K562 (cell line): ENCODE data around the gene DDX39A. TPM values are rescaled to one million over a fixed set of nuclear protein-coding genes. Genes with fewer than 3 reads are reported as not detected.

ENCODE experiments used
- BCOR ChIP-seq: fragments of 450-650 bp; IDR thresholded peaks from 2 replicates; pipeline ENCODE4 v1.6.1; 2016
- MNT ChIP-seq, 2 experiments: fragments of 450-650 bp; conservative IDR thresholded peaks; 2 replicates each; pipeline ENCODE4 v1.6.1; 2017; ENCODE audit warnings: mild to moderate bottlenecking in 2 of 2, moderate library complexity in 2 of 2
- TCF7L2 ChIP-seq: fragments of 150-350 bp; IDR thresholded peaks from 2 replicates; pipeline ENCODE4 v1.6.1; 2016; ENCODE audit warnings: low read depth, mild to moderate bottlenecking, low read length, moderate library complexity
- polyA plus RNA-seq, 8 experiments: library from polyadenylated mRNA; depleted of rRNA in 4 of 8; stranded (reverse) in 5 of 8; unstranded in 3 of 8; fragments of >200 nt; fragmentation: Nextera tagmentation in 2 of 8; fragmentation: Illumina TruSeq in 1 of 8; extraction: Ambion mirVana in 2 of 8; extraction: Trizol in 1 of 8; gene quantifications; 2 replicates each; pipeline versions ENCODE4 v1.2.1 to v1.2.3, GENCODE V29; 2011 to 2014; ENCODE audit warnings: inconsistent platforms in 1 of 8, missing spikeins in 1 of 8
- total RNA-seq, 7 experiments: library from RNA; depleted of rRNA in 6 of 7; stranded (reverse); fragments of >200 nt in 6 of 7; fragmentation: Illumina TruSeq in 2 of 7; extraction: Trizol in 2 of 7; gene quantifications; 2 replicates each; pipeline versions ENCODE4 v1.2.1 to v1.2.3, GENCODE V29; 2011 to 2021; ENCODE audit warnings: low replicate concordance in 1 of 7
- TF ChIP-seq, protein P1 (sequence below), 2 experiments: fragments of 450-650 bp; IDR thresholded peaks; 2 replicates each; pipeline ENCODE4 v1.6.1; 2016; ENCODE audit warnings: mild to moderate bottlenecking in 2 of 2, borderline replicate concordance in 1 of 2, low read depth in 1 of 2, moderate library complexity in 1 of 2
- TF ChIP-seq, protein P2 (sequence below): IDR thresholded peaks from 2 replicates; pipeline ENCODE4 v1.6.1; 2011; ENCODE audit warnings: borderline replicate concordance, low read depth, mild to moderate bottlenecking, moderate library complexity, low read length; ENCODE audit not compliant: insufficient read depth, poor library complexity, severe bottlenecking
- TF ChIP-seq, protein P3 (sequence below), 2 experiments: fragments of 200-800 bp in 1 of 2; sonication (Bioruptor generic) in 1 of 2; sonication (generic) in 1 of 2; formaldehyde crosslinking in 1 of 2; IDR thresholded peaks in 1 of 2; conservative IDR thresholded peaks in 1 of 2; 2 replicates each; pipeline versions ENCODE4 v1.5.0 to v1.6.1; 2016 to 2020; ENCODE audit warnings: missing compliant biosample characterization in 1 of 2, missing genetic modification characterization in 1 of 2, missing genetic modification reagents in 1 of 2
- TF ChIP-seq, protein P4 (sequence below), 2 experiments: IDR thresholded peaks; 2 replicates each; pipeline ENCODE4 v1.6.1; 2011; ENCODE audit warnings: borderline replicate concordance in 1 of 2, control low read depth in 1 of 2, low read depth in 1 of 2, low read length in 1 of 2, mild to moderate bottlenecking in 1 of 2, mixed read lengths in 1 of 2, moderate library complexity in 1 of 2; ENCODE audit not compliant: insufficient read depth in 1 of 2, insufficient read length in 1 of 2, poor library complexity in 1 of 2, severe bottlenecking in 1 of 2; ENCODE audit errors: extremely low read depth in 1 of 2

The DDX39A gene
- total and polyA plus RNA-seq, 9 of the 15 experiments (the other 6 are each of a cell fraction or from before 2014, with no cell fraction given): 90.3 to 250 (median 188) TPM

DNA sequence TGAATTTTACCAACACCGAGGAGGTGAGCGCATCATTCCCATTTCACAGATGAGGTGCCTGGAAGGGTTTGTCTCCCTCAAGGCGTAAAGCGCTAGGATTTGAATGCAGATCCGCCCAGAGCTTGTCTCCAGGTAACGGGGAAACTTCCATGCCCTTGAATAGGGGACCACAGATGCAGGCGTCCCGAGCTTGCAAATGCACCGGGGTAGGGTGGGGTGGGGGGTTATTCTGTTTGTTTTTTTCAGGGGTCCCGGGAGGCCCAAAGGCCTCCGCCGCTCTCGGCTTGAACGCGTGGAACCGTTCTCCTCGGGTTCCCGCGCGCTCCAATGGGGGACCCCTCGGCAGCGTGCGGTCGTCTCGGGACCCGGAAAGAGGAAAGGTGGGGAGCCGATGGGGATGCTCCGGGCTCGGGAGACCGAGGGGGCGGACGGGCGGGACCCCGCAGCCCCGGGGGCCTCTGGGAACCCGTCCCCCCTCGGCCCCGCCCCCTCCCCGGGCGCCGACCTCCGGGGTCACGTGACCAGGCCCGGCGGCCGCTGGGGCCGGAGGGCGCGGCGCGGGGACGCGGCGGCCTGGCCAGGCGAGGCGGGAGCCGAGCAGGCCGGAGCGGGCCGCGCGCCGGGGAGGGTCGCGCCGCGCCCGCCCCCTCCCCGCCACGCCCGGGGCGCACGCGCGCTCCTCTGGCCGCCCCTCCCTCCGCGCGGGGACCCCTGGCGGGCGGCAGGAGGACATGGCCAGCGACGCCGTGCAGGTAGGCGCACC is 13.8 kb upstream of the DDX39A start, which contains the start of gene PKN1 (continued):
- TF ChIP-seq, protein P1, sequence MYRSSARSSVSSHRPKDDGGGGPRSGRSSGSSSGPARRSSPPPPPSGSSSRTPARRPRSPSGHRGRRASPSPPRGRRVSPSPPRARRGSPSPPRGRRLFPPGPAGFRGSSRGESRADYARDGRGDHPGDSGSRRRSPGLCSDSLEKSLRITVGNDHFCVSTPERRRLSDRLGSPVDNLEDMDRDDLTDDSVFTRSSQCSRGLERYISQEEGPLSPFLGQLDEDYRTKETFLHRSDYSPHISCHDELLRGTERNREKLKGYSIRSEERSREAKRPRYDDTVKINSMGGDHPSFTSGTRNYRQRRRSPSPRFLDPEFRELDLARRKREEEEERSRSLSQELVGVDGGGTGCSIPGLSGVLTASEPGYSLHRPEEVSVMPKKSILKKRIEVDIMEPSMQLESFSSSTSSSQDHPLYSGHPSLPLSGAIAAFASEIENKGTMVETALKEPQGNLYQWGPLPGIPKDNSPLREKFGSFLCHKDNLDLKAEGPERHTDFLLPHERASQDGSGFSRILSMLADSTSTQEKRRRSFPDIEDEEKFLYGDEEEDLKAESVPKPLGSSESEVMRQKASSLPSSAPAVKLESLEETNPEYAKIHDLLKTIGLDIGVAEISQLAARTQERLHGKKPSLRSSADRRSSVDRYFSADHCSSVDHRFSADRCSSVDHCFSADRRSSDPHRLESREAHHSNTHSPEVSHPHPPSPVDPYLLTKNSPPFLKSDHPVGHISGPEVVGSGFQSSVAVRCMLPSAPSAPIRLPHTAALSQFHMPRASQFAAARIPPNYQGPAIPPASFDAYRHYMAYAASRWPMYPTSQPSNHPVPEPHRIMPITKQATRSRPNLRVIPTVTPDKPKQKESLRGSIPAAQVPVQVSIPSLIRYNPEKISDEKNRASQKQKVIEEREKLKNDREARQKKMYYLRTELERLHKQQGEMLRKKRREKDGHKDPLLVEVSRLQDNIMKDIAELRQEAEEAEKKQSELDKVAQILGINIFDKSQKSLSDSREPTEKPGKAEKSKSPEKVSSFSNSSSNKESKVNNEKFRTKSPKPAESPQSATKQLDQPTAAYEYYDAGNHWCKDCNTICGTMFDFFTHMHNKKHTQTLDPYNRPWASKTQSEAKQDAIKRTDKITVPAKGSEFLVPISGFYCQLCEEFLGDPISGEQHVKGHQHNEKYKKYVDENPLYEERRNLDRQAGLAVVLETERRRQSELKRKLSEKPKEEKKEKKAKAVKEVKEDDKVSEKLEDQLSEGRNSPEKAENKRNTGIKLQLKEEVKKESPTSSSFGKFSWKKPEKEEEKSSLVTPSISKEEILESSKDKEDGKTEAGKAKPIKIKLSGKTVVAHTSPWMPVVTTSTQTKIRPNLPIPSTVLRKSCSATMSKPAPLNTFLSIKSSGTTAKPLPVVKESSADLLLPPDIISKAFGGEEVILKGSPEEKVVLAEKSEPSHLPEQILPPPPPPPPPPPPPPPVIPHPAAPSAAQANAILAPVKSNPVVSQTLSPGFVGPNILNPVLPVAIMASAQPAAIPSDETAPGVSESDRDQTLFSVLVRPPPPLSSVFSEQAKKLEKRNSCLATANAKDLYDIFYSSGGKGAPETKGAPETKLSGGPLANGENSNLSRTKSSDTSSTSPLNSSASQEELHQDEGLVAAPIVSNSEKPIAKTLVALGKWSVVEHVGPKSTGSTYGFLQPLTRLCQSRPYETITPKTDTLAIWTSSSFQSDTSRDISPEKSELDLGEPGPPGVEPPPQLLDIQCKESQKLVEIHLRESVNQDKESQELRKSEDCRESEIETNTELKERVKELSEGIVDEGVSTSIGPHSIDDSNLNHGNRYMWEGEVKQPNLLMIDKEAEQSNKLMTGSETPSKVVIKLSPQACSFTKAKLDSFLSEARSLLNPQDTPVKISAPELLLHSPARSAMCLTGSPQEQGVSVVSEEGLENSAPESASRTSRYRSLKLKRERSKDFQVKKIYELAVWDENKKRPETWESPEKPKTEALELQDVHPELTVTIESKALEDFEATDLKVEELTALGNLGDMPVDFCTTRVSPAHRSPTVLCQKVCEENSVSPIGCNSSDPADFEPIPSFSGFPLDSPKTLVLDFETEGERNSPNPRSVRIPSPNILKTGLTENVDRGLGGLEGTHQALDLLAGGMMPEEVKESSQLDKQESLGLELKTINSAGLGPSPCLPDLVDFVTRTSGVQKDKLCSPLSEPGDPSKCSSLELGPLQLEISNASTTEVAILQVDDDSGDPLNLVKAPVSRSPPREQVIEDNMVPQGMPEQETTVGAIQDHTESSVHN (IDR thresholded peaks at IDR 0.05; ENCODE audit: borderline replicate concordance in 1 of 2, low read depth in 1 of 2): no peak
- TF ChIP-seq, protein P2, sequence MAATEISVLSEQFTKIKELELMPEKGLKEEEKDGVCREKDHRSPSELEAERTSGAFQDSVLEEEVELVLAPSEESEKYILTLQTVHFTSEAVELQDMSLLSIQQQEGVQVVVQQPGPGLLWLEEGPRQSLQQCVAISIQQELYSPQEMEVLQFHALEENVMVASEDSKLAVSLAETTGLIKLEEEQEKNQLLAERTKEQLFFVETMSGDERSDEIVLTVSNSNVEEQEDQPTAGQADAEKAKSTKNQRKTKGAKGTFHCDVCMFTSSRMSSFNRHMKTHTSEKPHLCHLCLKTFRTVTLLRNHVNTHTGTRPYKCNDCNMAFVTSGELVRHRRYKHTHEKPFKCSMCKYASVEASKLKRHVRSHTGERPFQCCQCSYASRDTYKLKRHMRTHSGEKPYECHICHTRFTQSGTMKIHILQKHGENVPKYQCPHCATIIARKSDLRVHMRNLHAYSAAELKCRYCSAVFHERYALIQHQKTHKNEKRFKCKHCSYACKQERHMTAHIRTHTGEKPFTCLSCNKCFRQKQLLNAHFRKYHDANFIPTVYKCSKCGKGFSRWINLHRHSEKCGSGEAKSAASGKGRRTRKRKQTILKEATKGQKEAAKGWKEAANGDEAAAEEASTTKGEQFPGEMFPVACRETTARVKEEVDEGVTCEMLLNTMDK: peak; percentile 64
- TF ChIP-seq MNT (conservative IDR thresholded peaks at IDR 0.05): peak in 1 of 2 experiments; percentile 23; a peak in 1 of 4 replicates
- TF ChIP-seq BCOR: peak; percentile 89
- TF ChIP-seq TCF7L2: no peak
- TF ChIP-seq, protein P3, sequence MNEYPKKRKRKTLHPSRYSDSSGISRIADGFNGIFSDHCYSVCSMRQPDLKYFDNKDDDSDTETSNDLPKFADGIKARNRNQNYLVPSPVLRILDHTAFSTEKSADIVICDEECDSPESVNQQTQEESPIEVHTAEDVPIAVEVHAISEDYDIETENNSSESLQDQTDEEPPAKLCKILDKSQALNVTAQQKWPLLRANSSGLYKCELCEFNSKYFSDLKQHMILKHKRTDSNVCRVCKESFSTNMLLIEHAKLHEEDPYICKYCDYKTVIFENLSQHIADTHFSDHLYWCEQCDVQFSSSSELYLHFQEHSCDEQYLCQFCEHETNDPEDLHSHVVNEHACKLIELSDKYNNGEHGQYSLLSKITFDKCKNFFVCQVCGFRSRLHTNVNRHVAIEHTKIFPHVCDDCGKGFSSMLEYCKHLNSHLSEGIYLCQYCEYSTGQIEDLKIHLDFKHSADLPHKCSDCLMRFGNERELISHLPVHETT (CRISPR knock-in tag; conservative IDR thresholded peaks at IDR 0.05 in 1 of 2, IDR thresholded peaks at IDR 0.05 in 1 of 2): peak in 1 of 2 experiments; percentile 62; a peak in 1 of 4 replicates
- TF ChIP-seq, protein P4, sequence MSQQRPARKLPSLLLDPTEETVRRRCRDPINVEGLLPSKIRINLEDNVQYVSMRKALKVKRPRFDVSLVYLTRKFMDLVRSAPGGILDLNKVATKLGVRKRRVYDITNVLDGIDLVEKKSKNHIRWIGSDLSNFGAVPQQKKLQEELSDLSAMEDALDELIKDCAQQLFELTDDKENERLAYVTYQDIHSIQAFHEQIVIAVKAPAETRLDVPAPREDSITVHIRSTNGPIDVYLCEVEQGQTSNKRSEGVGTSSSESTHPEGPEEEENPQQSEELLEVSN (IDR thresholded peaks at IDR 0.05; ENCODE audit: borderline replicate concordance in 1 of 2, extremely low read depth in 1 of 2, insufficient read depth in 1 of 2, insufficient read length in 1 of 2, low read depth in 1 of 2, low read length in 1 of 2, poor library complexity in 1 of 2, severe bottlenecking in 1 of 2): peak; percentile 59 to 84
